ENCODE data around the gene THAP3.

GRCh38 chr1:6638226-6638625 is 13.6 kb downstream of the THAP3 start:
- no peak for TF ChIP-seq CTCF (IDR thresholded peaks at IDR 0.05)
- TF ChIP-seq POLR2A (IDR thresholded peaks at IDR 0.05): no peak
